Astrocyte (in vitro differentiated cells and primary cell): Measurements from ENCODE around the gene ST8SIA6. TPM values are rescaled to one million over a fixed set of nuclear protein-coding genes. Genes with fewer than 3 reads are reported as not detected.

Source experiments
- DNase-seq: peaks from one replicate; pipeline ENCODE4 v3.0.0-alpha.2; 2010; ENCODE audit warnings: low read depth
- FAIRE-seq: peaks from 2 replicates; lab custom pipeline; 2011; peaks lifted over from hg19 to GRCh38; lab: Jason Lieb, UNC
- H2AFZ ChIP-seq: 2 replicates; pipeline ENCODE4 v1.6.0; 2012; ENCODE audit warnings: low read depth, low read length, inconsistent platforms
- H3K27ac ChIP-seq: 2 replicates; pipeline ENCODE4 v1.5.1; 2011; ENCODE audit warnings: low read depth, low read length, inconsistent platforms
- H3K27me3 ChIP-seq: 2 replicates; pipeline ENCODE4 v1.6.0; 2011; ENCODE audit warnings: low read length, inconsistent platforms; ENCODE audit not compliant: insufficient read depth
- H3K36me3 ChIP-seq: 2 replicates; pipeline ENCODE4 v1.5.1; 2011; ENCODE audit warnings: low read length, inconsistent platforms; ENCODE audit not compliant: insufficient read depth
- H3K4me1 ChIP-seq: 2 replicates; pipeline ENCODE4 v1.5.1; 2011; ENCODE audit warnings: low read length, inconsistent platforms; ENCODE audit not compliant: insufficient read depth
- H3K4me2 ChIP-seq: 2 replicates; pipeline ENCODE4 v1.6.0; 2012; ENCODE audit warnings: low read length, inconsistent platforms
- H3K4me3 ChIP-seq: 2 replicates; pipeline ENCODE4 v1.5.1; 2011; ENCODE audit warnings: low read depth, mild to moderate bottlenecking, low read length, inconsistent platforms; ENCODE audit not compliant: insufficient read depth
- H3K79me2 ChIP-seq: 2 replicates; pipeline ENCODE4 v1.6.0; 2012; ENCODE audit warnings: mild to moderate bottlenecking, low read length, inconsistent platforms; ENCODE audit not compliant: insufficient read depth
- H3K9ac ChIP-seq: 2 replicates; pipeline ENCODE4 v1.6.0; 2012; ENCODE audit warnings: mild to moderate bottlenecking, low read length, inconsistent platforms
- H3K9me3 ChIP-seq: 2 replicates; pipeline ENCODE4 v1.5.1; 2012; ENCODE audit warnings: low read depth, mild to moderate bottlenecking, low read length, inconsistent platforms; ENCODE audit not compliant: insufficient read depth
- H4K20me1 ChIP-seq: 2 replicates; pipeline ENCODE4 v1.6.0; 2012; ENCODE audit warnings: low read length, inconsistent platforms; ENCODE audit not compliant: insufficient read depth
- H3K27ac Mint-ChIP-seq: one replicate; pipeline ENCODE4 v1.8.0; 2021; ENCODE audit warnings: mild to moderate bottlenecking, mixed read lengths; ENCODE audit not compliant: unreplicated experiment
- H3K27me3 Mint-ChIP-seq: one replicate; pipeline ENCODE4 v1.8.0; 2021; ENCODE audit warnings: low read depth, mixed read lengths; ENCODE audit not compliant: unreplicated experiment
- H3K36me3 Mint-ChIP-seq: one replicate; pipeline ENCODE4 v1.8.0; 2021; ENCODE audit warnings: low read depth, mixed read lengths; ENCODE audit not compliant: unreplicated experiment
- H3K4me1 Mint-ChIP-seq: one replicate; pipeline ENCODE4 v1.8.0; 2021; ENCODE audit warnings: low read depth, mixed read lengths; ENCODE audit not compliant: unreplicated experiment
- H3K4me3 Mint-ChIP-seq: one replicate; pipeline ENCODE4 v1.8.0; 2021; ENCODE audit warnings: mild to moderate bottlenecking, moderate library complexity, mixed read lengths; ENCODE audit not compliant: unreplicated experiment
- H3K9me3 Mint-ChIP-seq: one replicate; pipeline ENCODE4 v1.8.0; 2021; ENCODE audit warnings: mild to moderate bottlenecking, mixed read lengths; ENCODE audit not compliant: unreplicated experiment
- CTCF ChIP-seq: IDR thresholded peaks from 2 replicates; pipeline ENCODE4 v1.5.1; 2011; ENCODE audit warnings: low read depth, mild to moderate bottlenecking, inconsistent platforms, low read length, moderate library complexity; ENCODE audit not compliant: insufficient read depth
- EZH2 ChIP-seq: IDR thresholded peaks from 2 replicates; pipeline ENCODE4 v1.6.1; 2012; ENCODE audit warnings: mild to moderate bottlenecking, low read length, inconsistent platforms; ENCODE audit not compliant: insufficient read depth
- total RNA-seq: library from RNA; stranded (reverse); gene quantifications from 2 replicates; pipeline ENCODE4 v1.2.1, GENCODE V29; 2021

The ST8SIA6 gene
- total RNA-seq, 1 donor from 2014 or later: not detected

- H3K4me1 Mint-ChIP-seq: peaks cover 3% of the 10 kb centered on the region
- H3K27me3 ChIP-seq: no peaks in the 10 kb centered on the region
- TF ChIP-seq CTCF: no peak
- TF ChIP-seq EZH2: no peak
- no peaks in the 10 kb centered on the region for H3K79me2 ChIP-seq
- H3K4me3 ChIP-seq: no peak overlapping the region
- no peak overlapping the region for H3K27ac ChIP-seq
- FAIRE-seq: no peak
- H3K9ac ChIP-seq: no peak overlapping the region
- H3K9me3 Mint-ChIP-seq: no peaks in the 10 kb centered on the region
- H2AFZ ChIP-seq: no peak overlapping the region
- no peaks in the 10 kb centered on the region for H4K20me1 ChIP-seq
- no peaks in the 10 kb centered on the region for H3K4me1 ChIP-seq
- H3K4me2 ChIP-seq: no peak overlapping the region
- H3K27ac Mint-ChIP-seq: no peak overlapping the region
- no peaks in the 10 kb centered on the region for H3K27me3 Mint-ChIP-seq
- no peak overlapping the region for H3K4me3 Mint-ChIP-seq
- DNase-seq: no peak
- no peaks in the 10 kb centered on the region for H3K36me3 ChIP-seq
- no peaks in the 10 kb centered on the region for H3K36me3 Mint-ChIP-seq
- H3K9me3 ChIP-seq: no peaks in the 10 kb centered on the region
Observed at GRCh38 chr10:17435953-17436352, 18.4 kb downstream of the ST8SIA6 start.

GRCh38 chr10:17435187-17435586, 19.2 kb downstream of the ST8SIA6 start:
- TF ChIP-seq CTCF: no peak
- no peak for TF ChIP-seq EZH2
- no peak overlapping the region for H3K27ac ChIP-seq
- no peaks in the 10 kb centered on the region for H3K79me2 ChIP-seq
- H3K36me3 ChIP-seq: no peaks in the 10 kb centered on the region
- H3K27ac Mint-ChIP-seq: no peak overlapping the region
- no peaks in the 10 kb centered on the region for H3K4me1 ChIP-seq
- no peak overlapping the region for H2AFZ ChIP-seq
- no peak overlapping the region for H3K4me2 ChIP-seq
- H3K4me1 Mint-ChIP-seq: peaks cover 3% of the 10 kb centered on the region
- H3K4me3 ChIP-seq: no peak overlapping the region
- H4K20me1 ChIP-seq: no peaks in the 10 kb centered on the region
- H3K9me3 ChIP-seq: no peaks in the 10 kb centered on the region
- H3K9ac ChIP-seq: no peak overlapping the region
- H3K27me3 Mint-ChIP-seq: no peaks in the 10 kb centered on the region
- H3K9me3 Mint-ChIP-seq: no peaks in the 10 kb centered on the region
- no peak for DNase-seq
- no peaks in the 10 kb centered on the region for H3K27me3 ChIP-seq
- no peaks in the 10 kb centered on the region for H3K36me3 Mint-ChIP-seq
- no peak overlapping the region for H3K4me3 Mint-ChIP-seq
- FAIRE-seq: no peak

- DNase-seq (peak; percentile 19), FAIRE-seq (no peak)
- H3K27me3 ChIP-seq: no peaks in the 10 kb centered on the region
- no peaks in the 10 kb centered on the region for H3K79me2 ChIP-seq
- no peaks in the 10 kb centered on the region for H3K9me3 Mint-ChIP-seq
- no peak overlapping the region for H3K4me3 ChIP-seq
- H3K36me3 Mint-ChIP-seq: no peaks in the 10 kb centered on the region
- no peak overlapping the region for H3K9ac ChIP-seq
- no peaks in the 10 kb centered on the region for H3K36me3 ChIP-seq
- no peak overlapping the region for H3K4me2 ChIP-seq
- H3K4me3 Mint-ChIP-seq: no peak overlapping the region
- H2AFZ ChIP-seq: no peak overlapping the region
- H3K4me1 ChIP-seq: no peaks in the 10 kb centered on the region
- no peak overlapping the region for H3K27ac ChIP-seq
- TF ChIP-seq EZH2 (no peak), CTCF (no peak)
- no peak overlapping the region for H3K27ac Mint-ChIP-seq
- no peaks in the 10 kb centered on the region for H4K20me1 ChIP-seq
- no peaks in the 10 kb centered on the region for H3K9me3 ChIP-seq
- H3K27me3 Mint-ChIP-seq: no peaks in the 10 kb centered on the region
- H3K4me1 Mint-ChIP-seq: peaks cover 3% of the 10 kb centered on the region
Observed at GRCh38 chr10:17432723-17433122, 21.7 kb downstream of the ST8SIA6 start.
